MM.1S (cell line): Measurements from ENCODE around the gene MYBPHL.

Experiments
- DNase-seq: peaks from one replicate; pipeline ENCODE4 v3.0.0-alpha.2; 2015
- H2AFZ ChIP-seq: fragments of 300-600 bp; sonication (generic); 2 replicates; pipeline ENCODE4 v1.6.0; 2016; ENCODE audit warnings: antibody characterized with exemption, low read length
- H3F3A ChIP-seq: fragments of 300-600 bp; sonication (generic); 2 replicates; pipeline ENCODE4 v1.6.1; 2016; ENCODE audit warnings: mild to moderate bottlenecking, antibody characterized with exemption, low read length, moderate library complexity, mixed read lengths; ENCODE audit not compliant: insufficient read depth
- H3K27ac ChIP-seq: fragments of 300-600 bp; sonication (generic); 2 replicates; pipeline ENCODE4 v1.5.1; 2016; ENCODE audit warnings: mild to moderate bottlenecking, low read length
- H3K27me3 ChIP-seq: fragments of 300-600 bp; sonication (generic); replicated peaks from 2 replicates; pipeline ENCODE4 v1.6.0; 2016; ENCODE audit warnings: low read length; ENCODE audit not compliant: insufficient read depth
- H3K36me3 ChIP-seq: fragments of 300-600 bp; sonication (generic); replicated peaks from 2 replicates; pipeline ENCODE4 v1.6.1; 2016; ENCODE audit warnings: mild to moderate bottlenecking, low read length, mixed read lengths; ENCODE audit not compliant: insufficient read depth
- H3K4me1 ChIP-seq: fragments of 300-600 bp; sonication (generic); 2 replicates; pipeline ENCODE4 v1.6.1; 2016; ENCODE audit warnings: low read length, mixed read lengths
- H3K4me2 ChIP-seq: fragments of 300-600 bp; sonication (generic); 2 replicates; pipeline ENCODE4 v1.6.0; 2016; ENCODE audit warnings: low read depth, low read length
- H3K4me3 ChIP-seq: fragments of 300-600 bp; sonication (generic); 2 replicates; pipeline ENCODE4 v1.5.1; 2016; ENCODE audit warnings: low read length, mixed read lengths
- H3K79me2 ChIP-seq: fragments of 300-600 bp; sonication (generic); 2 replicates; pipeline ENCODE4 v1.6.1; 2016; ENCODE audit warnings: mixed run types, low read length, mixed read lengths
- H3K9ac ChIP-seq: fragments of 300-600 bp; sonication (generic); 2 replicates; pipeline ENCODE4 v1.6.1; 2016; ENCODE audit warnings: low read length, mixed read lengths
- H3K9me2 ChIP-seq: fragments of 300-600 bp; sonication (generic); replicated peaks from 2 replicates; pipeline ENCODE4 v1.6.1; 2016; ENCODE audit warnings: mild to moderate bottlenecking, low read length, mixed read lengths; ENCODE audit not compliant: insufficient read depth
- H3K9me3 ChIP-seq: fragments of 300-600 bp; sonication (generic); replicated peaks from 2 replicates; pipeline ENCODE4 v1.6.1; 2016; ENCODE audit warnings: mild to moderate bottlenecking, low read length, mixed read lengths; ENCODE audit not compliant: insufficient read depth
- H4K20me1 ChIP-seq: fragments of 300-600 bp; sonication (generic); 2 replicates; pipeline ENCODE4 v1.6.1; 2016; ENCODE audit warnings: mild to moderate bottlenecking, low read length, moderate library complexity, mixed read lengths; ENCODE audit not compliant: insufficient read depth
- EZH2 ChIP-seq: fragments of 300-600 bp; sonication (generic); optimal IDR thresholded peaks from 2 replicates; pipeline ENCODE3; 2017; ENCODE audit warnings: low read depth, mild to moderate bottlenecking, antibody characterized with exemption, low read length, mixed read lengths
- EZH2phosphoT487 ChIP-seq: fragments of 300-600 bp; sonication (generic); IDR thresholded peaks from 2 replicates; pipeline ENCODE4 v1.6.1; 2018; ENCODE audit warnings: antibody characterized with exemption, low read length
- TF ChIP-seq, protein P1 (sequence below): fragments of 300-600 bp; sonication (generic); IDR thresholded peaks from 2 replicates; pipeline ENCODE4 v1.5.1; 2016; ENCODE audit warnings: antibody characterized with exemption, low read length, mixed read lengths

MYBPHL gene

DNA sequence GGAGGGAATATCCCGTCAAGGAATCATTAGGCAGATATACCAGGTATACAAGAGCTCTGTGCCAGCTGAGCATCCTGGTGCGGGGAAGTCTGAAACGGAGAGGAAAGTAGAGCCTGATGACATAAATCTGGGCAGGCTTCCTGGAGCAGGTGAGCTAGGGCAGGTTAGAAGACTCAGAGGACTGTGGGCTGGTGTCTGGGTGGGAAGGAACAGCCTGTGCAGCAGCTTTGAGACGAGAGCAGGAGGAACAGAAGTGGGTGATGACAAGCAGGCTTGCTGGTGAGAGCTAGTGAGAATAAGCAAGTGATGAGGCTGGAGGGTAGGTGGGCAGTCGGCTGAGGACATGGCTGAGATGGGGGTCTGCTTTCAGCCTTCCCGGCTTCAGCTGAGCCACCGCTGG is 50.7 kb downstream of the MYBPHL start:
- DNase-seq: no peak
- Histone ChIP-seq H3F3A (no peaks in the 10 kb centered on the region), H3K4me1 (no peaks in the 10 kb centered on the region), H3K9ac (no peak overlapping the region), H3K4me3 (no peak overlapping the region), H3K27ac (no peak overlapping the region), H3K4me2 (no peak overlapping the region), H3K9me2 (no peaks in the 10 kb centered on the region), H3K36me3 (no peaks in the 10 kb centered on the region), H3K79me2 (no peaks in the 10 kb centered on the region), H2AFZ (no peak overlapping the region), H4K20me1 (no peaks in the 10 kb centered on the region), H3K27me3 (no peaks in the 10 kb centered on the region), H3K9me3 (no peaks in the 10 kb centered on the region)
- TF ChIP-seq EZH2: no peak
- TF ChIP-seq, protein P1, sequence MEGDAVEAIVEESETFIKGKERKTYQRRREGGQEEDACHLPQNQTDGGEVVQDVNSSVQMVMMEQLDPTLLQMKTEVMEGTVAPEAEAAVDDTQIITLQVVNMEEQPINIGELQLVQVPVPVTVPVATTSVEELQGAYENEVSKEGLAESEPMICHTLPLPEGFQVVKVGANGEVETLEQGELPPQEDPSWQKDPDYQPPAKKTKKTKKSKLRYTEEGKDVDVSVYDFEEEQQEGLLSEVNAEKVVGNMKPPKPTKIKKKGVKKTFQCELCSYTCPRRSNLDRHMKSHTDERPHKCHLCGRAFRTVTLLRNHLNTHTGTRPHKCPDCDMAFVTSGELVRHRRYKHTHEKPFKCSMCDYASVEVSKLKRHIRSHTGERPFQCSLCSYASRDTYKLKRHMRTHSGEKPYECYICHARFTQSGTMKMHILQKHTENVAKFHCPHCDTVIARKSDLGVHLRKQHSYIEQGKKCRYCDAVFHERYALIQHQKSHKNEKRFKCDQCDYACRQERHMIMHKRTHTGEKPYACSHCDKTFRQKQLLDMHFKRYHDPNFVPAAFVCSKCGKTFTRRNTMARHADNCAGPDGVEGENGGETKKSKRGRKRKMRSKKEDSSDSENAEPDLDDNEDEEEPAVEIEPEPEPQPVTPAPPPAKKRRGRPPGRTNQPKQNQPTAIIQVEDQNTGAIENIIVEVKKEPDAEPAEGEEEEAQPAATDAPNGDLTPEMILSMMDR: no peak

DNA sequence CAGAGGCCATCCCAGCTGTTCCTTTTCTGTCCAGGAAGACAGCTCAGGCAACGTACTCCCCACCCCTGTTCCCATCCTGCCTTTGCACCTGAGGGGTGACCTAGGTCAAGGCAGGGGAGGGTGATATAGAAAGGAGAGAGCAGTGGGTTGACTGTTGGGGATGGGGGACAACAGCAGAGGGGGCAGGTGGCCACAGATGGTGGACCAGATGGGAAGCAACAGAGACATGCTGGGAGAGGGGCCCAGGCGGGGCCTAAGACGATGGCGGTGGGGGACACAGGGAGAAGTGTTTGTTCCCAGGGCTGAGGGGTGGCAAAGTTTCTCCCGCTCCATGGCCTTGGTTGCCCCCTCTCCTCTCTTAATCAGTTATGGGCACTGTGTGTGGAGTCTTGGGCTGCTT is 51.1 kb downstream of the MYBPHL start:
- H4K20me1 ChIP-seq: no peaks in the 10 kb centered on the region
- H3K9me3 ChIP-seq: no peaks in the 10 kb centered on the region
- no peak overlapping the region for H3K4me2 ChIP-seq
- H3K79me2 ChIP-seq: no peaks in the 10 kb centered on the region
- no peaks in the 10 kb centered on the region for H3F3A ChIP-seq
- no peak overlapping the region for H3K4me3 ChIP-seq
- H3K9ac ChIP-seq: no peak overlapping the region
- H3K4me1 ChIP-seq: no peaks in the 10 kb centered on the region
- no peak overlapping the region for H3K27ac ChIP-seq
- no peaks in the 10 kb centered on the region for H3K36me3 ChIP-seq
- H3K9me2 ChIP-seq: no peaks in the 10 kb centered on the region
- no peak for DNase-seq
- no peak for TF ChIP-seq EZH2phosphoT487
- TF ChIP-seq EZH2: no peak
- TF ChIP-seq, protein P1: no peak
- H2AFZ ChIP-seq: no peak overlapping the region
- no peaks in the 10 kb centered on the region for H3K27me3 ChIP-seq

DNA sequence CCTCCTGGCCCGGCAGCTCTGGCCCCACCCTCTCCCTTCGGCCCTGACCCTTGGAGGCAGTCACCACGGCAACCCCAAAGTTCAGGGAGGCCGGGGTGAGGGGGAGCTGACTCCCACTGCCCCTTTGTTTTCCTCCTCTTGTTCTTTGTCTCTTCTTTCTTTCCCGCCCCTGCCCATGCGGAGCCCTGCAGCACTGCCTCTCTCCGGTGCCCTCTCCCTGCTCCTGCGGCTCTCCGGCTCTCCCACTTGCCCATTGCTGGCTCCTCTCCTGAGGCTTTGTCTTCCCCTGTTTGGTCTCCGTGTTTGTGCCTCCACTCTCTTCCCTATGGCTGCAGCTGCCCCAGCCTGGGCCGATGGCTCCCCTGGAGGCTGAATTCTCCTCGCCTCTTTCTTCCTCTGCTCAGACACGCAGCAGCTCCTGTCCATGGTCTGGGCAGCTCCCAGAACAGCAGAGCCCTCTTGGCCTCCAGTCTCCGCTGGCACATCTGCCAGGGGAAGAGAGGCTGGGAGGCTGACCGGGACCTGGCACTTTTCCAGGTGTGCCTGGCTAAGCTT is 51.6 kb downstream of the MYBPHL start:
- Histone ChIP-seq H4K20me1 (no peaks in the 10 kb centered on the region), H3K27ac (no peak overlapping the region), H3K9ac (no peak overlapping the region), H3F3A (no peaks in the 10 kb centered on the region), H3K36me3 (no peaks in the 10 kb centered on the region), H3K27me3 (no peaks in the 10 kb centered on the region), H3K9me3 (no peaks in the 10 kb centered on the region), H2AFZ (no peak overlapping the region), H3K4me3 (no peak overlapping the region), H3K79me2 (no peaks in the 10 kb centered on the region), H3K4me1 (no peaks in the 10 kb centered on the region), H3K4me2 (no peak overlapping the region), H3K9me2 (no peaks in the 10 kb centered on the region)
- TF ChIP-seq EZH2 (no peak), EZH2phosphoT487 (no peak)
- TF ChIP-seq, protein P1: no peak
- DNase-seq: no peak
